ENCODE data around the gene HSF5.

DNA sequence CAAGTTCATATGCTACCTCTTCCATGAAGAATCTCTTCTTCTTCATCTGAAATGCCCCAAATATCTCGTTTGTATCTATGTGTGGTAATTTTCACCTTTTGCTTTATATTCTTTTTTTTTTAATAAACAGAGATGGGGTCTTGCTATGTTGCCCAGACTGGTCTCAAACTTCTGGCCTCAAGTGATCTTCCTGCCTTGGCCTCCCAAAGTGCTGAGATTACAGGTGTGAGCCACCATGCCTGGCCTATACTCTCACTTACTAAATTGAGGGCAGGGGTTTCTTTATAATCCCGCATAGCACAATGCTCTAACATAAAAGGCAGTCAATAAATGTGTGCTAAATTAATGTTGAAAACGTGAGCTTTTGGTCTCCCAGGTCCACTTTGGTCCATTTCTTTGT, 101.5 kb downstream of the HSF5 start:
- TF ChIP-seq RFXANK (CRISPR knock-in tag; IDR thresholded peaks at IDR 0.05) (no peak), ZNF747 (CRISPR knock-in tag; IDR thresholded peaks at IDR 0.05; ENCODE audit: borderline replicate concordance) (no peak)

Data from HepG2 (cell line).